ENCODE measurements around the gene RSU1. TPM values are rescaled to one million over a fixed set of nuclear protein-coding genes. Genes with fewer than 3 reads are reported as not detected.

RSU1 gene
- total RNA-seq, 1 donor from 2014 or later: 59.4 TPM

GRCh38 chr10:16643502-16643901 lies 173.7 kb downstream of the RSU1 start:
- H3K4me1 Mint-ChIP-seq (ENCODE audit: low read depth, unreplicated experiment): no peaks in the 10 kb centered on the region
- H3K4me3 Mint-ChIP-seq (ENCODE audit: unreplicated experiment): no peak overlapping the region
- H3K36me3 Mint-ChIP-seq (ENCODE audit: unreplicated experiment): no peaks in the 10 kb centered on the region
- H3K9me3 Mint-ChIP-seq (ENCODE audit: unreplicated experiment): no peaks in the 10 kb centered on the region
- TF ChIP-seq CTCF (IDR thresholded peaks at IDR 0.05; ENCODE audit: partially characterized antibody, unreplicated experiment): no peak
- H3K27ac Mint-ChIP-seq (ENCODE audit: unreplicated experiment): no peak overlapping the region
- no peaks in the 10 kb centered on the region for H3K27me3 Mint-ChIP-seq (ENCODE audit: unreplicated experiment)
- no peak for DNase-seq

- no peaks in the 10 kb centered on the region for H3K4me1 Mint-ChIP-seq (ENCODE audit: low read depth, unreplicated experiment)
- TF ChIP-seq CTCF (IDR thresholded peaks at IDR 0.05; ENCODE audit: partially characterized antibody, unreplicated experiment): no peak
- no peaks in the 10 kb centered on the region for H3K9me3 Mint-ChIP-seq (ENCODE audit: unreplicated experiment)
- no peak for DNase-seq
- no peak overlapping the region for H3K27ac Mint-ChIP-seq (ENCODE audit: unreplicated experiment)
- H3K36me3 Mint-ChIP-seq (ENCODE audit: unreplicated experiment): no peaks in the 10 kb centered on the region
- no peak overlapping the region for H3K4me3 Mint-ChIP-seq (ENCODE audit: unreplicated experiment)
- H3K27me3 Mint-ChIP-seq (ENCODE audit: unreplicated experiment): no peaks in the 10 kb centered on the region
Observed at GRCh38 chr10:16640153-16640552, 177.1 kb downstream of the RSU1 start.

GRCh38 chr10:16639471-16639870 lies 177.8 kb downstream of the RSU1 start:
- DNase-seq: no peak
- H3K9me3 Mint-ChIP-seq (ENCODE audit: unreplicated experiment): no peaks in the 10 kb centered on the region
- H3K4me1 Mint-ChIP-seq (ENCODE audit: low read depth, unreplicated experiment): no peaks in the 10 kb centered on the region
- no peak overlapping the region for H3K4me3 Mint-ChIP-seq (ENCODE audit: unreplicated experiment)
- H3K36me3 Mint-ChIP-seq (ENCODE audit: unreplicated experiment): no peaks in the 10 kb centered on the region
- no peaks in the 10 kb centered on the region for H3K27me3 Mint-ChIP-seq (ENCODE audit: unreplicated experiment)
- TF ChIP-seq CTCF (IDR thresholded peaks at IDR 0.05; ENCODE audit: partially characterized antibody, unreplicated experiment): no peak
- no peak overlapping the region for H3K27ac Mint-ChIP-seq (ENCODE audit: unreplicated experiment)

DNA sequence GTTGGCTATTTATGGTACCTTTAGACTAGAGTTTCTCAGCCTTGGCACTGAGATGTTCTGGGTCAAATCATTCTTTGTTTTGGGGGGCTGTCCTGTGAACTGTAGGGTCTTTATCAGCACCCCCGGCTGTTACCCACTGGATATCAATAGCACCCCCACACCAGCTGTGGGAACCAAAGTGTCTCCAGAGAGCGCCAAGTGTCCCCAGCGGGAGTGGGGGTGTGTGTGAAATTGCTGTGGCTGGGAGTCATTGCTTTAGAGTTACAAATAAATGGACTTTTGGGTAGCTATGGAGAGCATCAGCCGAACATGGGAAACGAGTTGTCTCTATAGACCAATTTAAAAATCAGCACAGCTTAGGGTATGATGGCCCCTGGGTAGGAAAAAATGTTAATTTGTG lies 184.2 kb downstream of the RSU1 start:
- Mint-ChIP-seq H3K27ac (ENCODE audit: unreplicated experiment) (no peak overlapping the region), H3K36me3 (ENCODE audit: unreplicated experiment) (no peaks in the 10 kb centered on the region), H3K27me3 (ENCODE audit: unreplicated experiment) (no peaks in the 10 kb centered on the region), H3K4me1 (ENCODE audit: low read depth, unreplicated experiment) (no peaks in the 10 kb centered on the region), H3K4me3 (ENCODE audit: unreplicated experiment) (no peak overlapping the region), H3K9me3 (ENCODE audit: unreplicated experiment) (no peaks in the 10 kb centered on the region)
- DNase-seq: no peak
- no peak for TF ChIP-seq CTCF (IDR thresholded peaks at IDR 0.05; ENCODE audit: partially characterized antibody, unreplicated experiment)

DNA sequence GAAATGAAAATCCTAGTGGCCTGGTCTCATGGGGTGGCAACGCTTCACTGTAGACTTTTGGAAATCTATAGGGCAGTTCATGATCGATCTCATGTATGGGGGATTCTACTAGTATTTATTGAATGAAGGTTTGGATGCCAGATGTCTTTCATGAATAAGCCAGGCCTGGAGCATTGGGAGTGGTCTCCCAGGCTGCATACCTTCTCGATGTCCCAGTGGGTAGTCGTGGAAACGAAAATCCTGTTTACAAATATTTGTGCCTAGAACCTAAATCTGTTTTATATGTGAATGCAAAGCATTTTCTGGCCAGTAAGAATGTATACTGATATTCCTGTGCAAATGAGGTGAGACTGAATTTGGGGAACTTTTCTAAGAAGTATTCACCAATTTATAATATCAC lies 190.5 kb downstream of the RSU1 start:
- Mint-ChIP-seq H3K4me3 (ENCODE audit: unreplicated experiment) (no peak overlapping the region), H3K9me3 (ENCODE audit: unreplicated experiment) (no peaks in the 10 kb centered on the region), H3K4me1 (ENCODE audit: low read depth, unreplicated experiment) (no peaks in the 10 kb centered on the region), H3K27me3 (ENCODE audit: unreplicated experiment) (no peaks in the 10 kb centered on the region), H3K27ac (ENCODE audit: unreplicated experiment) (no peak overlapping the region), H3K36me3 (ENCODE audit: unreplicated experiment) (no peaks in the 10 kb centered on the region)
- DNase-seq: no peak
- TF ChIP-seq CTCF (IDR thresholded peaks at IDR 0.05; ENCODE audit: partially characterized antibody, unreplicated experiment): no peak

All from glutamatergic neuron (in vitro differentiated cells).